GM18498 (cell line): ENCODE measurements around the gene DNAJC19.
A peak's percentile ranks its signal among the peaks of the same experiment; 100 is the strongest.
"Not testable (repeated sequence)": the region's sequence is repeated elsewhere in the genome, so short reads cannot be mapped to it uniquely, and the experiment has no call there.

Experiments
- ATAC-seq: cut with Tn5 transposase; IDR thresholded peaks from one replicate; pipeline ENCODE4 v1.9.1; 2021; ENCODE audit warnings: mild to moderate bottlenecking, moderate library complexity; ENCODE audit not compliant: unreplicated experiment

Gene DNAJC19

DNA sequence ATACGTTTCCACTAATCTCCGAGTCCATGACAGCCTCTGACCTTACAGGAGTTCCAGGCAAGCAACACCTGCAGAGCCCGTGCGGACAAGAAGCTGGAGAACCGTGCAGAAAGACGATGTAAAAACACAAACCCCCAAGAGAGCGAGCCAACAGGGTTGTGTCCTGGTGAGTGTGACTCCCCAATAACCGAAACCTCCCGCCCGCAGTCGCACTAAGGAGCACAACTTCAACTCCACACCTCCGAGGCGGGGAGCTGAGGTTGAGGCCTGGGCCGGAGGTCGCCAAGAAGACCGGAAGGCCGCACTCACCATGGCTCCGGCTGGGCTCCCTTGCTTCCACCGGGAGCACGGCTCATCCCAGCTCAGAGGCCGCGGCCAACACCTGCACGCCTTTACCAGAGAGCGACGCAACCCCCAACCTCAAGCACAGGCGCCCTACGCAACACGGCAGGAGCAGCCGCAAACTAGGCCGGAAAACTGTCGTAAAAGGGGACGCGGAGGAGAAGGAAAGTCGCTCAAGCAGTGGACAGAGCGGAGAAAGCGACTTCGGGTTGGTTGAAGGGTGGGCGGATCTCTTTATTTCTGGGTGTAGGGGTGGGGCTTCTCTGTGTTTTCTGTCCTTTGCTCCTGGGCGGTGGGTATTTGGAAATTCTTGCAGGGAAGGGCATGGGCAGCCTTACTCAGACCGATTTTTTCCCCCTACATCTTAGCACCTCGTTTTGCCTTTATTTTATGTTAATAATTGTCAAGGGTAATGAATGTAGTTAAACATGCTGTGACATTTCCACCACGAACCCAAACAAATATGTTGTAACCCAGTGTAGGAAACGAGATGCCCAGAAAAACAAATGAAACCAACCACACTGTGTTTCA is at the start of gene DNAJC19:
DNAJC19 (minus strand) TSS at position 446 of the 873 bp plus-strand sequence; CDS start at position 312, 134 bp downstream.
- peak; percentile 97 for ATAC-seq

DNA sequence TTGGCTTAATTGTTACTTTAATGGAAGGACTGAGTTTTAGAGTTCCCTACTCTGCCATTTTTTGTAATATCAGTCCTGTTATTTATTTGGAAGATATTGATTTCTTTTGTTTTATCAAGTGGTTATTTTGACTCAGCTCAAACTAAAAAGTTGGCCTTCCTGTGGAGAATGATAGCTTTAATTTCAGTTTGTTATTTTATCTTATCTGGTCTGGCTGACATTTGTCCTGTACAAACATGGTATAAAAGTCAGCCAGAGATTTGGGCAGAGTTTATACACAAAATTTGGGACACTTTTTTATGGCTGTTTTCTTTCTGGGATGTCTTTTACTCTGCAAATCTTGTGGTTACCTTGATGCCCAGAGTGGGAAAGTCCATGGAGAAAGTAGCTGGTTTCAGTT is 41.4 kb upstream of the DNAJC19 start:
- ATAC-seq = no peak

DNA sequence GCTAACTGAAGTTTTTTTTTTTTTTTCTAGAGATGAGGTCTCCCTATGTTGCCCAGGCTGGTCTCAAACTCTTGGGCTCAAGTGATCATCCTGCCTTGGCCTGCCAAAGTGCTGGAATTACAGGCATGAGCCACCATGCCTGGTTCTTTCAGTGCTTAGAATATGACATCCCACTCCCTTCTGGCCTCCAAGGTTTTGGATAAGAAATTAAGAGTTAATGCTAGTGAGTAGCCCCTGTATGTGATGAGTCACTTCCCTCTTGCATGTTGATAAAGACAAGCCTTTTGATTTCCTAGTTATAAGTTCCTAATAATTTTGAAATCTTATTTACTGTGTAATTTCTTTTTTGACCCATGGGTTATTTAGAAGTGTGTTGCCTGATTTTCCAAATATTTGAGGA is 35.7 kb upstream of the DNAJC19 start:
- no peak for ATAC-seq

DNA sequence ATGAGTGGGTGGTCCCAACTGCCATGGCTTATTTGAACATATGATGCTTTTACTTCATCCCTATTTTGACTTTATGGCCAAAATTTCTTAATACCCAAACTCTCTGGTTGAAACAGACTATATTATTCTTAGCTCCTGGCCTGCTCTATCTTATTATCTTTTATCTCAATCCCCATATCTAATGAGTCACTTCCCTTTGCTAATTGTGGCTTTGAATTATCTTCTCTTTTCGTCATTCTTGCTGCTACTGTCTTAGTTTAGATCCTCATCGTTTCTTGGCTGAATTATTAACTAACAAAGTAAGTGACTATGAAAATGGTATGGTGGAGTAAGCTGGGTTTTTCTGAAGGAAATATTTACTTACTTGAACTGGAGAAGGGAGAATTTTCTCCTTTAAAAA is 28.2 kb upstream of the DNAJC19 start:
- no peak for ATAC-seq

DNA sequence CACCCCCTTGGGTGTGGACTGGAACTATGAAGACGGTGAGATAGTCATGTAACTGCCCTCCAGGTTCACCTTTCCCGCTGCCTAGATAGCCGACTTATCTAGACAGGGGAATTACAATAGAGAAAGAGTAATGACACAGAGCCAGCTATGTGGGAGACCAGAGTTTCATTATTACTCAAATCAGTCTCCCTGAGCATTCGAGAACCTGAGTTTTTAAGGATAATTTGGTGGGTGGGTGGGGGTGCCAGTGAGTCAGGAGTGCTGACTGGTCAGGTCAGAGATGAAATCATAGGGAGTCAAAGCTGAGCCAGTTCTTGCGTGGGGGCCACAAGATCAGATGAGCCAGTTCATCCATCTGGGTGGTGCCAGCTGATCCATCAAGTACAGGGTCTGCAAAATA is 19.7 kb upstream of the DNAJC19 start:
- no peak for ATAC-seq

DNA sequence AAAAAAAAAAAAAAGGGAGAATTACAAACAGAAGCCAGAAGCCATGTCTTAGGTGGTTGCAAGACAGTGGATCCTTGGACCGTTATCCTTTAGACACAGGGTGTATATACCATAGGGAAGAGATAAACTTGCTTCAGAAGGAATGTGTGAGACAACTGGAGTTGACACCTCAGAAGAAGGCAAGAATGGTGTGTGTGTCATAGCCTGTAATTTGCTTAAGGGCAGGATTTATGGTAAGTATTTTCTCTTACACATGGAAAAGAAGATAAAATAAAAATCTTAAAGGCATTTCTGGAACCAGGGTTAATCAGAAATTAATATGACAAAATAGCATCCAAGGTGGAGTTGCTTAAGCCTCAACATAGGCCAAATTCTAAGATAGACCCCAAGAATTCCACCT is 19.3 kb upstream of the DNAJC19 start:
- no peak for ATAC-seq

DNA sequence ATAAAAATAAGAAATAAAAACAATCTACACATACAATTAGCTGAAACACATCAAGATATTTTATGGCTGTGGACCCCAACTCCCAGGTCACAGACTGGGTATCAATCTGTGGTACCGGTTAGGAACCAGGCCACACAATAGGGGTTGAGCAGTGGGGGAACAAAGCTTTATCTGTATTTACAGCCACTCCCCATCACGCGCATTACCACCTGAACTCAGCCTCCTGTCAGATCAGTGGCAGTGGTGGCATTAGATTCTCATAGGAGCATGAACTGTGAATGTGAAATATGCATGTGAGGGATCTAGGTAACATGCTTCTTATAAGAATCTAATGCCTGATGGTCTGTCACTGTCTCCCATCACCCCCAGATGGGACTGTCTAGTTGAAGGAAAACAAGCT is 17.7 kb upstream of the DNAJC19 start:
- ATAC-seq = no peak

DNA sequence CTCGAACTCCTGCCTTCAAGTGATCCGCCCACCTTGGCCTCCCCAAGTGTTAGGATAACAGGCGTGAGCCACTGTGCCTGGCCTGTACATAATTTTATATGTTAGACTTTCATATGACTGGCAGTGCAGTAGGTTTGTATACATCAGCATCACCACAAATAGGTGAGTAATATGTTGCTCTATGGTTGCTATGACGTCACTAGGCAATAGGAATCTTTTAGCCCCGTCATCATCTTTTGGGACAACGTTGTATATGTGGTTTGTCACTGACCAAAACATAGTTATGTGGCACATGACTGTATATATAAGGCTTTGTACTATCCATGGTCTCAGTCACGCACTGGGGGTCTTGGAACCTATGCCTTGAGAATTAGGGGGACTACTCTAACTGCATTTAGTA is 17.0 kb upstream of the DNAJC19 start:
- no peak for ATAC-seq

DNA sequence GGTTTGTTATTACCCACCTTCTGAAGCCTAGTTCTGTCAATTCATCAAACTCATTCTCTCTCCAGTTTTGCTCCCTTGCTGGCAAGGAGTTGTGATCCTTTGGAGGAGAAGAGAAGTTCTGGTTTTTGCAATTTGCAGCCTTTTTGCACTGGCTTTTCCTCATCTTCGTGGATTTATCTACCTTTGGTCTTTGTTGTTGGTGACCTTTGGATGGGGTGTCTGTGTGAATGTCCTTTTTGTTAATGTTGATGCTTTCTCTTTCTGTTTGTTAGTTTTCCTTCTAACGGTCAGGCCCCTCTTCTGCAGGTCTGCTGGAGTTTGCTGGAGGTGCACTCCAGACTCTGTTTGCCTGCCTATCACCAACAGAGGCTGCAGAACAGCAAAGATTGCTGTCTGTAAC is 13.9 kb upstream of the DNAJC19 start:
- not testable (repeated sequence) for ATAC-seq

DNA sequence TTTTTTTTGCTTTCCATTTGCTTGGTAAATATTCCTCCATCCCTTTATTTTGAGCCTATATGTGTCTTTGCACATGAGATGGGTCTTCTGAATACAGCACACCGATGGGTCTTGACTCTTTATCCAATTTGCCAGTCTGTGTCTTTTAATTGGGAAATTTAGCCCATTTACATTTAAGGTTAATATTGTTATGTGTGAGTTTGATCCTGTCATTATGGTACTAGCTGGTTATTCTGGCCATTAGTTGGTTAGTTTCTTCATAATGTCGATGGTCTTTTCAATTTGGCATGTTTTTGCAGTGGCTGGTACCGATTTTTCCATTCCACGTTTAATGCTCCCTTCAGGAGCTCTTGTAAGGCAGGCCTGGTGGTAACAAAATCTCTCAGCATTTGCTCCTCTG is 12.8 kb upstream of the DNAJC19 start:
- not testable (repeated sequence) for ATAC-seq

DNA sequence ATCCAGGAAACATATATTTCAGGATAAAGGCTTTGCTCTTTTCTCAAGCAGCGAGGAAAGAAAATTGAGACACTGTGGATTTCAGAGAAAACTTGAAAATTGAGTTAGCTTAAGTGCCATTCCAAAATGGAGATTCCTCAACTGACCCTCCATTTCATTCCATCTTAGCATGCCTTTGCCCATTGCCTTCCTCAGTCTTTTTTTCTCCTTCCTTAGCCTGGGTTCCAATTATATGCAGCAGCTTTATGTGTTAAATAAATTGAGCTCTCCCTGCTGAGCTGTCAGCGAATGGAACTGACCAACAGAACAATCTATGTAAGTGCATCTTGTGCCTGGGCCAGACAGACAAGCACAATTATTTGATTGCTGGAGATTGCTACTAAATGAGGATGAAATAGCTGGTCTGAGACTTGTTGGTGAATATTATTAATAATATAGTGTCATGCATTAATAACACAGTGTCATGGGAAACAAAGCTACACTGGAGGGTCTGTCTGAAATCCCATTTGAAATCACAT is 6.9 kb upstream of the DNAJC19 start:
- ATAC-seq = no peak

DNA sequence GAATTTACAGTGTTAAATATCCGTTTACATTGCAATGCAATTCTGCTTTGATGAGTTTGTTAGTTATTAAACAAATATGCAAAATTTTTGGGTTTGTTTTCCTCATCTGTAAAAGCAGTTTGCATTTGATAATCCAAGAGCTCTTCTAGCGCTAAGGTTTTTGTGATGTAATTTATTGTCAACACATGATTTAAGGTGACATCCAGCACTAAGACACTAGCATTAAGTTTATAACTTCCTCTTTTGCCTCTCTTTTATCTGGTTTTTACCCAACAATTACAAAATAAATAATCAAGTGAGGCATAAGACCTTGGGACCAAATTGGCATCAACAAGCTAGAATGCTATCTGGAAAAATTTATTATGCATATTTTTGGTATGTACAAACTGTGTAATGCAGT is 969 bp upstream of the DNAJC19 start:
- ATAC-seq = no peak

DNA sequence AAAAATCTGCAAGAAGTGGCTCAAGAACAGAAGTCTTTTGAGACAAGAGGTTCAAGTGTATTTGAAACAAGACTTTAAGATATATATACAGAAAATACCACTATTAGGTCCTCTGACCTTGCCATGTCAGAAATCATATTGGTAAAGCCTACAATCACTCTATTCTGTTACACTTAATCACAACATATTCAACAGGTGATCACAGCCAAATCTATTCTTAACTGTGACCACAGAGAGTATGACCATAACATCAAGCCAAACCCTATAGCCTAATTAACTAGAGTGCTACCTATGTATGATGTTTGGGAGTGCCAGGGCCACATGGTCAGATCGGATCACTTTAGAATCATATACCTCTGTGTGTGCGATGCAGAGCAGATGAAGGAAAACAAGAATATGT is 2.2 kb downstream of the DNAJC19 start:
- no peak for ATAC-seq

DNA sequence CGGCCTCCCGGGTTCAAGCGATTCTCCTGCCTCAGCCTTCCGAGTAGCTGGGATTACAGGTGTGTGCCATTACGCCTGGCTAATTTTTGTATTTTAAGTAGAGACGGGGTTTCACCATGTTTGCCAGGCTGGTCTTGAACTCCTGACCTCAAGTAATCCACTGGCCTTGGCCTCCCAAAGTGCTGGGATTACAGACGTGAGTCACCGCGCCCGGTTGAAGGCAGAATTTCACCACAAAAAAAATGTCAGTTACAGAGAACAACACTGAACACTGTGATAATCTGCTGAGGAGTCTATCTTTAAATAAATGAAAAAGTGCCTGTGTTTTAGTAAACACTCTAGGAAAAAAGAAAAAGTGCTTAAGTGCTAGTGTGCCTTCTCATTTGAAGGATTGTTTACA is 3.2 kb downstream of the DNAJC19 start:
- ATAC-seq = not testable (repeated sequence)

DNA sequence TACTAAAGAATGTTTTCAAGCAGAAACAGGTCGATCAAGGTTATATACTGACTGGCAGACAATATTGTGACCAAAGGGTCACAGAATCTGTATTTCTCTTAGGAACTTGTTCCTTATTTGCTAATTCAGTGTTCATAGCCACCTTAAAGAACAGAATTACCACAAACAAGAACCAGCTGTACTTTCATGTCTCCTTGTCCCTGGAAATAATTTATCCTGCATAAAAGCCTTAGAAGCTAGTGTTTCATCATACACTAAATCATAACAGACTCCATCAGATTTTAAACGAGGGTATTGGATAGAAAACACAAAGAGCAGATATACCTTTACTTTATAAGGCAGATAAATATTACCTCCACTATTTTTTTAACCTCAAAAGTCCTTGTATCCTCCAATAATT is 6.4 kb downstream of the DNAJC19 start:
- no peak for ATAC-seq

DNA sequence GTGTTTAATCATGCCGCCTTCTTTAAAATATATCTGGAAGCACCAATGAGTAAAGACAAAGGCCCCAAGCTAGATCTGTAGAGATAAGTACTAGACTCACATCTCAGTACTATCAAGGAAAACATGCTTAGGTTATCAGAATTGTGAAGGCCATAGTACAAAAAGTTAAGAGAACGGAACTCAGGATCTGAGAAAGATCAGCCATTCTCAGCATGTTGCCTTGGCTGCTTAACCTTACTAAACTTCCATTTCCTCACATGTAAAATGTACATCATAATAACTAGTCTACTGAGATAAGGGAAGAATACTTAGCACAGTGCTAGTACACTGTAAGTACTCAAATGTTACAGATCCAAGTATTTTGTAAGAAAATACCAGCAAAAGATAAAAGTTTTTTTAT is 7.6 kb downstream of the DNAJC19 start:
- ATAC-seq = no peak

DNA sequence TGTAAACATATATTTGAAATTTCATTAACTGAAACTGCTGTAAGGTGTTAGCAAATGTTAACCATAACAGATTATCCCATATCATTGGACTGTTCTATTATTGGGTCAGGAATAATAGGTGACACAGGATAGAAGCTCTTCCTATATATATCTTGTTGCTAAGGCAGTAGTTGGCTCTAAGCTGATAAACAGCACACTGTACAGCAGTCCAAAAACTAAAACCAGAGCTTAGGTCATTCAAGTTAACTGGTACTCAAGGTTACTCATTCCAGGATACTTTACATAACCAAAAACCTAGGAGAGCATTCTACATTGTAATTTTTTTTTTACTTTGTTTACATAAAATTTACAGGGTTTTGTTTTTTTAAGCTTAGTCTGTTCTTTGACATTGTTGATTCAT is 8.9 kb downstream of the DNAJC19 start:
- ATAC-seq = no peak

DNA sequence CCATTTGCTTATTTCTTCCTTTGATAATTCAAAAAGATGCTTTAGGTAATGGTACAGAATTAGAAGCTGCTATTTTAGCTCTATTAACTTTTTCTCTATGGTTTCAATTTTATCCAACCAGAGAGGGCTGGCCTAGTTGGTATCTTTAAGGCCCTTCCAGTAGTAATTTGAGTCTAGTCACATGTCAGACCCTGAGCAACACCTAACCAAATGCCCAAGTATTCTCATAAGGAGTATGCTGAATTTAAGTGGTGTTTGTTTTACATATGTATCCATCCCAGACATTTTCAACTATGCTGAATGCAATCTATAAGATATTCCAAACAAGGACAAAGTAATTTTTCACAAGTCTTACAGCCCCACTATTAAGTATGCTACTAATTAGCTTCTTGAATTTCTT is 9.6 kb downstream of the DNAJC19 start:
- ATAC-seq = no peak

DNA sequence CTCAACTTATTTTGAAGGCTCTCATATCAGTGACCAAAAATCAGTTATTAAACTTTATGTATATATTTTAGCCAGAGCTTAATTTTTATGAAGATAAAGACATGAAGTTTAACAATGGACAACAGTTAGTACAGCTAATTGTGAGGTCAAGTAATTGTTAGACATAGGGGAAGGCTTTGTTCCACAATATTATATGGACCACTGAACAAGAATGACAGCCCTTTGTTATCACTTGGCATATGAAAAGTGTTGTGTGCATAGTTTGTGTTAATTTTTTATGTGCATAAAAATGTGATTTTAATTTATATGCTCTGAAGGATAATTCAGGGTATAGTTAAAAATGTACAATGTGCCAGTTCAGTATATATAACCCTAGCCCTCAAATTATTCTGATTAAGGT is 12.0 kb downstream of the DNAJC19 start:
- ATAC-seq = no peak

DNA sequence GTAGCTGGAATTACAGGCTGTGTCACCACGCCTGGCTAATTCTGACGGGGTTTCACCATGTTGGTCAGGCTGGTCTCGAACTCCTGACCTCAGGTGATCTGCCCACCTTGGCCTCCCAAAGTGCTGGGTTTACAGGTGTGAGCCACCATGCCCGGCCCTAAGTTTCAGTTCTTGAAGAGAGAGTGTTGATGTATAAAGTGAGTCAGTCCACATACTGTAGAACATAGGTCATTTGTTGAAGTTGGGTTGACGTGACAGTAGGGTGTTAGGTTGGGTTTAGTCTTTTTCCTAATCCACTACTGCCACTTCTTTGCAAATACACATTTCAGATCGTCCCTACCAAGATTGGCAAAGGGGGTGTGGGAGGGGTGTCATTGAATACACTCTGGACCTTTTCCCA is 15.2 kb downstream of the DNAJC19 start:
- no peak for ATAC-seq

DNA sequence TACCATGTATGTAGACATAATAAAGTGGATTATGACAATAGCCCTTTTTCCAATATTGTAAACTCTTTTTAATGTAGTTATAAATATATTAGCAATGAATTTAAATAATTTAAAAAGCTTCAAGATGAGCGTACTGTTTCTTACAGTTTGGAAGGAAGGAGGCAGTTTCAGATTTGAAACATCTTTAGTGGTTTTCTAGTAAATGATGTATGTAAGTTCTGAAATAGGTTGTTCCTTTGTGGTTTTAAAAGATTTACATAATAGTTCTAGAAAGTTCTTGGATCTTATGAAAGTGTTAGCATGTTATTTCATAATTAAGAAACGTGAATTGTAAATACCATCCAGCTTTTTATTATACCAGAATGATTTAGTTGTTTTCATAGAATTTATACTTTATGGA is 16.0 kb downstream of the DNAJC19 start:
- ATAC-seq = peak; percentile 79

DNA sequence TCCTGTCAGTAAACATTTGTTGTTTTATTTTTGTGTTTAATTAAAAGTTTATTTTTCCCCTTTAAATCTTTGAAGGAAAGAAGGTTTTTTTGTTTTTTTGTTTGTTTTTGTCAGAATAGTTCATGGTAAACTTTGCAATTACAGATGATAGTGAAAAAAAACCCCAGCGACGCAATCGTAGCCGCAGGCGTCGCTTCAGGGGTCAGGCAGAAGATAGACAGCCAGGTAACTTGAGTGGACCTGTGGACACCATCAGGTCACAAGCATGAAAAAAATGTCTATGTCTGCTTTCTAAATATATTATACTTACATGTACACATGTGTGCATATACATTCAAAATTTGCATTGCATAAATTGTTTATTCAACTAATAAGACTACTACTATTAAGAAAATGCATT is 18.6 kb downstream of the DNAJC19 start:
- ATAC-seq = no peak

DNA sequence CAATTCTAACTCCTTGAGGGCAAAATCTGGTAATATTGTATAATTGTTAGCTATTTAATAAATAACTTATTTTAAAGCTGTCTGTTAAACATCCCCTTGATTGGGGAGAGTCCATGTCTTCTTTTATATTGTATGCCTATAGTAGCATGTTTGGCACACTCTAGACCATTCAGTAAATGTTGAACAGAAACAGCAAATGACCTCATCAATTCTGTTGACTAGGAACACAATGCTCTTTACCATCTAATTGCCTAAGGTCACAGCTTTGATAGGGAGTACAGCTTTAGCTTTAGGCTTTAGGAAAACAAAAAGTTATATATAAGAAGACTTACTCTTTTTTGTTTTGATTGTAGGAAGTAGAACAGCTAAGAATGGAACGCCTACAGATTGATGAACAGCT is 27.0 kb downstream of the DNAJC19 start:
- ATAC-seq = no peak
